ENCODE results near the gene CTDSP1.

CTDSP1 gene

DNA sequence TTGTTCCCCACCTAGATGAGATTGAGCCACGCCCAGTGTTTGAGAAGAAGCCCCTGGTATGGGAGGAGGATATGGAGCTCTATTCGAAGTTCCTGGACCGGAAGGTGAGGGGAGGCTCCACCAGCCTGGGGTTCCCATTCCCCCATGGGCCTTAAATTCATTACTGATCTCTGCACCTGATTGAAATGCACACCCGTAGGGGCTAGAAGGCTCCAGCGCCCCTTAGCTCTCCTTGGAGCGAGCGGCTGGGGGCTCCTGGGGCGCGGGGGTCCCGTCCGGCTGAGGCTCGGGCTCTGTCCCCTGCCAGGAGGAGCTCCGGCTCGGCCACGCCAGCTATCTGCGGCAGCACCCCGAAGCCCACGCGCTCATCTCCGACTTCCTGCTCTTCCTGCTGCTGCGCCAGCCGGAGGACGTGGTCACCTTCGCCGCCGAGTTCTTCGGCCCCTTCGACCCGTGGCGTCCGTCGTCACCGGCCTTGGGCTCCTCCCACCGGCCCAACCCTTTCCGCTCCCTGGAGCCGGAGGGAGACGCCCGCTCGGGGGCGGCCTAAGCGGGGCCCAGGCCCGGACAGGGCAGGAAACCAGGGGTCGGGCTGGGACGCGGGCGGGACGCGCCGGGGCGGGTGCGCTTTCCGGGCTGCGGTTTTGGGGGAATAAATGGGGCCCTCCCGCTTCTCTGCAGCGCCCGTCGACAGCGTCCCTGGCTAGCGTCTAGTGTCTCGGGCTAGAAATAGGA is 32.1 kb upstream of the CTDSP1 start:
- H3K4me1 ChIP-seq (ENCODE audit: control insufficient read depth in 1 of 2, insufficient read depth in 2 of 2, low read length in 2 of 2), result peaks cover 0 to 5% of the 10 kb centered on the region in 2 donors
- H3K9me3 ChIP-seq (ENCODE audit: control insufficient read depth in 1 of 2, low read length in 2 of 2), result peaks cover 0 to 2% of the 10 kb centered on the region in 2 donors
- peak overlapping the region; percentile 76 to 95 for H3K9ac ChIP-seq (ENCODE audit: low read depth in 1 of 2, low read length in 2 of 2)
- no peaks in the 10 kb centered on the region for H3K27me3 ChIP-seq (ENCODE audit: control insufficient read depth in 1 of 2, insufficient read depth in 2 of 2, low read length in 2 of 2)
- H3K27ac ChIP-seq (ENCODE audit: low read depth, low read length), result peak overlapping the region; percentile 86
- no peaks in the 10 kb centered on the region for H3K36me3 ChIP-seq (ENCODE audit: control insufficient read depth in 1 of 2, insufficient read depth in 2 of 2, low read length in 2 of 2)
- H3K4me3 ChIP-seq (ENCODE audit: low read depth in 1 of 2, low read length in 2 of 2), result peak overlapping the region; percentile 65 to 80

DNA sequence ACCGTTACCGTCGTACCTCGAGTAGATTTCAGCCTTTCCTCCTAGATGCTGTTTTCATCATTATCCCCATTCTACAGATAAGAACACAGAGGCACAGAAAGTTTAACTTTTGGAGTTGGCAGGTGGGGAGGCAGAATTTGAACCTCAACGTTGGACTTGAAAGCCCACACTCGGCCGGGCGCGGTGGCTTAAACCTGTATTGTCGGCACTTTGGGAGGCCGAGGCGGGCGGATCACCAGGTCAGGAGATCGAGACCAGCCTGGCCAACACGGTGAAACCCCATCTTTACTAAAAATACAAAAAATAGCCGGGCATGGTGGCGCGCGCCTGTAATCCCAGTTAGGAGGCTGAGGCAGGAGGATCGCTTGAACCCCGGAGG is 31.5 kb upstream of the CTDSP1 start:
- Histone ChIP-seq H3K36me3 (ENCODE audit: control insufficient read depth in 1 of 2, insufficient read depth in 2 of 2, low read length in 2 of 2) (no peaks in the 10 kb centered on the region), H3K9ac (ENCODE audit: low read depth in 1 of 2, low read length in 2 of 2) (peak overlapping the region; percentile 76 to 95), H3K27ac (ENCODE audit: low read depth, low read length) (peak overlapping the region; percentile 44), H3K27me3 (ENCODE audit: control insufficient read depth in 1 of 2, insufficient read depth in 2 of 2, low read length in 2 of 2) (no peaks in the 10 kb centered on the region), H3K4me1 (ENCODE audit: control insufficient read depth in 1 of 2, insufficient read depth in 2 of 2, low read length in 2 of 2) (peaks cover 0 to 5% of the 10 kb centered on the region in 2 donors), H3K9me3 (ENCODE audit: control insufficient read depth in 1 of 2, low read length in 2 of 2) (peaks cover 0 to 2% of the 10 kb centered on the region in 2 donors), H3K4me3 (ENCODE audit: low read depth in 1 of 2, low read length in 2 of 2) (peak overlapping the region; percentile 65 to 80)

DNA sequence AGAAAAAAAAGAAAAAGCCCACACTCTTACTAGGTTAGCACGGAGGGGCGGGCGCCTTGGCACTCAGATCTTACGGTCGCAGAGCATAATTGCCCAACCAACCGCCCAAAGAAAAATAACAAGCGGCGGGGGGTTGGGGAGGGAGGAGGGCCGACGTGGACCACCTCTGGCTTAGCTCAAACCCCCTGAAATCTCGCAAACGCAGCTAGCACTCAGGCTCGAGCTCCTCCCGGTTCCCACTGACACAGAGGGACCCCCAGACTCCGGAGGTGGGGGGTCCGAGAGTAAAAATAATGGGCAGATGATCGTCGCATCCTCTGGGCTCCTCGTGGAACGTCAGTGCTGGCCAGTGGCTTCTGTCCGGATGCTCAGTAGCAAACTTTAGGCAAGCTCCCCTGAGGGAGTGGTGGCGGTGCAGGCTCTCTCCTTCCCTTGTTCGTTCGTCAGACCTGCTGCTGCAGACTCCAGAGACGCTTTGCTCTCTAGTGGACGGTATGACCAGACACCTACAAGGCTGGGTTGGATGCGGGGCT is 31.0 kb upstream of the CTDSP1 start:
- Histone ChIP-seq H3K9ac (ENCODE audit: low read depth in 1 of 2, low read length in 2 of 2) (peak overlapping the region in 1 of 2 donors; percentile 6), H3K36me3 (ENCODE audit: control insufficient read depth in 1 of 2, insufficient read depth in 2 of 2, low read length in 2 of 2) (no peaks in the 10 kb centered on the region), H3K27ac (ENCODE audit: low read depth, low read length) (no peak overlapping the region), H3K9me3 (ENCODE audit: control insufficient read depth in 1 of 2, low read length in 2 of 2) (peaks cover 0 to 2% of the 10 kb centered on the region in 2 donors), H3K4me3 (ENCODE audit: low read depth in 1 of 2, low read length in 2 of 2) (no peak overlapping the region), H3K4me1 (ENCODE audit: control insufficient read depth in 1 of 2, insufficient read depth in 2 of 2, low read length in 2 of 2) (peaks cover 0 to 5% of the 10 kb centered on the region in 2 donors), H3K27me3 (ENCODE audit: control insufficient read depth in 1 of 2, insufficient read depth in 2 of 2, low read length in 2 of 2) (no peaks in the 10 kb centered on the region)

DNA sequence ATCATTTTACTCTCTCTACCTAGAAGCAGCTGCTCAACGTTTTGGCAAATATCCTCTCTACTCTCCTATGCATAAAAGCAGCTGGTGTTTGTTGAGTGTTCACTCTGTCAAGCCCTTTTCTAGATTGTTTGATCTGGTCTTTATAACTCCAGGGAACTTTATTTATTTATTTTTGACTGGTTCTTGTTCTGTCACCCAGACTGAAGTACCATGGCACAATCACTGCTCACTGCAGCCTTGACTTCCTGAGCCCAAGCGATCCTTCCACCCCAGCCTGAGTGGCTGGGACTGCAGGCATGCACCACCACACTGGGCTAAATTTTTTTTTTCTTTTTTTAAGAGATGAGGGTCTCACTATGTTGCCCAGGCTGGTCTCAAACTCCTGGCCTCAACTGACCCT is 30.3 kb upstream of the CTDSP1 start:
- Histone ChIP-seq H3K4me1 (ENCODE audit: control insufficient read depth in 1 of 2, insufficient read depth in 2 of 2, low read length in 2 of 2) (peaks cover 0 to 5% of the 10 kb centered on the region in 2 donors), H3K4me3 (ENCODE audit: low read depth in 1 of 2, low read length in 2 of 2) (no peak overlapping the region), H3K36me3 (ENCODE audit: control insufficient read depth in 1 of 2, insufficient read depth in 2 of 2, low read length in 2 of 2) (no peaks in the 10 kb centered on the region), H3K9me3 (ENCODE audit: control insufficient read depth in 1 of 2, low read length in 2 of 2) (peaks cover 0 to 2% of the 10 kb centered on the region in 2 donors), H3K9ac (ENCODE audit: low read depth in 1 of 2, low read length in 2 of 2) (no peak overlapping the region), H3K27ac (ENCODE audit: low read depth, low read length) (no peak overlapping the region), H3K27me3 (ENCODE audit: control insufficient read depth in 1 of 2, insufficient read depth in 2 of 2, low read length in 2 of 2) (no peaks in the 10 kb centered on the region)

DNA sequence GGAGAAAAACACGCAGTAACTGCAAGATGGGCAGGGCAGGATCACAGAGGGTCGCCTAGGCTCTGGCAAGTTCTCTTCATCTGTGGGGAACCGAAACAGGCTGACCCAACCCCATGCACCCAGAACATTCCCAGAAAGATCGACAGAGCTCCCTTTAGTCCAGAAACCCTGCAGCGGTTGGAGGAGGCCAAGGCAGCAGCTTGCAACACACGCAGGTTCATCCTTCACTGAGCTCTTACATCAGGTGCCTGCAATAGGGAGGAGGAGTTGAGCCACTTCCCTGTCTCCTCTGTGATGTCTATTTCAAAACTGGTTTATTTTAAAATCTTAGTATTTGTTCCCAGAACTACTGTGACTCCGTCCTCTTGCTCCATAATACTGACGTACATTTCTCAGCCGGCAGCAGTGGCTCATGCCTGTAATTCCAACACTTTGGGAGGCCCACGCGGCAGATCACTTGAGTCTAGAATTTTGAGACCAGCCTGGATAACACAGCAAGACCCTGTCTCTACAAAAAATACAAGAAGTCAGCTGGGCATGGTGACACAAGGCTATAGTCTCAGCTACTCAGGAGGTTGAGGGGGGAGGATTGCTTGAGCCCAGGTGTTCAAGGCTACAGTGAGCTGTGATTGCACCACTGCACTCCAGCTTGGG is 29.1 kb upstream of the CTDSP1 start:
- Histone ChIP-seq H3K27ac (ENCODE audit: low read depth, low read length) (peak overlapping the region; percentile 48), H3K9ac (ENCODE audit: low read depth in 1 of 2, low read length in 2 of 2) (no peak overlapping the region)

DNA sequence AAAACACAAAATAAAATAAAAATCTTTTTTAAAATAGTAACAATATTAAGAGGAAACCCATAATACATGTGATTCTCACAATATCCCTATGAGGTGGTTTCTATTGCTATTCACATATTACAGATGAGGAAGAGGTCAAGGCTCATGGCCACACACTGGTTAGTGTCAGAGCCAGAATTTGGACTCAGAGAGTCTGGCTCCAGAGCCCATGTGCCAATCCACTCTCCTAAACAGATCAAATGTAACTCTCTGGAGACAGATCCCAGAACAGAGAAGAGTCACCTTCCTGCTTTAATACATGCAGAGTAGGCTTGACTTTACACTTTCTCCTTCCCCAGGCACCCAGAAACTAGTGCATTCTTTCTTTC is 27.7 kb upstream of the CTDSP1 start:
- no peak overlapping the region for H3K9ac ChIP-seq (ENCODE audit: low read depth in 1 of 2, low read length in 2 of 2)
- no peak overlapping the region for H3K4me3 ChIP-seq (ENCODE audit: low read depth in 1 of 2, low read length in 2 of 2)
- peaks cover 0 to 5% of the 10 kb centered on the region in 2 donors for H3K4me1 ChIP-seq (ENCODE audit: control insufficient read depth in 1 of 2, insufficient read depth in 2 of 2, low read length in 2 of 2)
- no peaks in the 10 kb centered on the region for H3K36me3 ChIP-seq (ENCODE audit: control insufficient read depth in 1 of 2, insufficient read depth in 2 of 2, low read length in 2 of 2)
- no peaks in the 10 kb centered on the region for H3K27me3 ChIP-seq (ENCODE audit: control insufficient read depth in 1 of 2, insufficient read depth in 2 of 2, low read length in 2 of 2)
- H3K27ac ChIP-seq (ENCODE audit: low read depth, low read length), result no peak overlapping the region
- H3K9me3 ChIP-seq (ENCODE audit: control insufficient read depth in 1 of 2, low read length in 2 of 2), result no peaks in the 10 kb centered on the region

More for the DNA sequence above, 29.1 kb upstream of the CTDSP1 start:
- Histone ChIP-seq H3K27me3 (ENCODE audit: control insufficient read depth in 1 of 2, insufficient read depth in 2 of 2, low read length in 2 of 2) (no peaks in the 10 kb centered on the region), H3K9me3 (ENCODE audit: control insufficient read depth in 1 of 2, low read length in 2 of 2) (peaks cover 0 to 2% of the 10 kb centered on the region in 2 donors), H3K36me3 (ENCODE audit: control insufficient read depth in 1 of 2, insufficient read depth in 2 of 2, low read length in 2 of 2) (no peaks in the 10 kb centered on the region), H3K4me1 (ENCODE audit: control insufficient read depth in 1 of 2, insufficient read depth in 2 of 2, low read length in 2 of 2) (peaks cover 0 to 5% of the 10 kb centered on the region in 2 donors), H3K4me3 (ENCODE audit: low read depth in 1 of 2, low read length in 2 of 2) (no peak overlapping the region)

DNA sequence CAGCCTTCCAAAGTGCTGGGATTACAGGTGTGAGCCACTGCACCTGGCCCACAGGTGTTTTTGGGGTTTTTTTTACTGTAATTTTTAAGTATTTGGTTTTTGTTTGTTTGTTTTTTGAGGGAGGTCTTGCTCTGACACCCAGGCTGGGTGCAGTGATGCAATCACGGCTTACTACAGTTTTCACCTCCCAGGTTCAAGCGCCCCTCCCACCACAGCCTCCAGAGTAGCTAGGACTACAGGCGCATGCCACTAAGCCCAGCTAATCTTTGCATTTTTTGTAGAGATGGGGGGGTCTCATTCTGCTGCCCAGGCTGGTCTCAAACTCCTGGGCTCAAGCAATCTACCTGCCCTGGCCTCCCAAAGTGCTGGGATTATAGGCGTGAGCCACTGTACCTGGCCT is 24.9 kb upstream of the CTDSP1 start:
- no peaks in the 10 kb centered on the region for H3K36me3 ChIP-seq (ENCODE audit: control insufficient read depth in 1 of 2, insufficient read depth in 2 of 2, low read length in 2 of 2)
- no peak overlapping the region for H3K4me3 ChIP-seq (ENCODE audit: low read depth in 1 of 2, low read length in 2 of 2)
- H3K9ac ChIP-seq (ENCODE audit: low read depth in 1 of 2, low read length in 2 of 2), result no peak overlapping the region
- H3K27ac ChIP-seq (ENCODE audit: low read depth, low read length), result no peak overlapping the region
- no peaks in the 10 kb centered on the region for H3K9me3 ChIP-seq (ENCODE audit: control insufficient read depth in 1 of 2, low read length in 2 of 2)
- H3K27me3 ChIP-seq (ENCODE audit: control insufficient read depth in 1 of 2, insufficient read depth in 2 of 2, low read length in 2 of 2), result no peaks in the 10 kb centered on the region
- no peaks in the 10 kb centered on the region for H3K4me1 ChIP-seq (ENCODE audit: control insufficient read depth in 1 of 2, insufficient read depth in 2 of 2, low read length in 2 of 2)

DNA sequence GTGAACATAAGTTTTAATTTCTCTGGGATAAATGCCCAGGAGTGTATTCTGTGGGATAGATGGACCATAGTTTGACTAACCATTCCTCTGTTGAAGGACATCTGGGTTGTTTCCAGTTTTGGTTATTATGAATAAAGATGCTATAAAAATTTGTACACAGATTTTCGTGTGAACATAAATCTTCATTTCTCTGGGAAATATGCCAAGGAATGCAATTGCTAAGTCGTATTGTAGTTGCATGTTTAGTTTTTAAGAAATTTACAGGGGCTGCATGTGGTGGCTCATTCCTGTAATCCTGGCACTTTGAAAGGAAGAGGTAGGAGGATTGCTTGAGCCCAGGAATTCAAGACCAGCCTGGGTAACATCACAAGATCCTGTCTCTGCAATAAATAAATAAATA is 24.5 kb upstream of the CTDSP1 start:
- no peaks in the 10 kb centered on the region for H3K4me1 ChIP-seq (ENCODE audit: control insufficient read depth in 1 of 2, insufficient read depth in 2 of 2, low read length in 2 of 2)
- no peak overlapping the region for H3K27ac ChIP-seq (ENCODE audit: low read depth, low read length)
- H3K36me3 ChIP-seq (ENCODE audit: control insufficient read depth in 1 of 2, insufficient read depth in 2 of 2, low read length in 2 of 2), result no peaks in the 10 kb centered on the region
- no peak overlapping the region for H3K9ac ChIP-seq (ENCODE audit: low read depth in 1 of 2, low read length in 2 of 2)
- H3K4me3 ChIP-seq (ENCODE audit: low read depth in 1 of 2, low read length in 2 of 2), result no peak overlapping the region
- no peaks in the 10 kb centered on the region for H3K9me3 ChIP-seq (ENCODE audit: control insufficient read depth in 1 of 2, low read length in 2 of 2)
- H3K27me3 ChIP-seq (ENCODE audit: control insufficient read depth in 1 of 2, insufficient read depth in 2 of 2, low read length in 2 of 2), result no peaks in the 10 kb centered on the region

DNA sequence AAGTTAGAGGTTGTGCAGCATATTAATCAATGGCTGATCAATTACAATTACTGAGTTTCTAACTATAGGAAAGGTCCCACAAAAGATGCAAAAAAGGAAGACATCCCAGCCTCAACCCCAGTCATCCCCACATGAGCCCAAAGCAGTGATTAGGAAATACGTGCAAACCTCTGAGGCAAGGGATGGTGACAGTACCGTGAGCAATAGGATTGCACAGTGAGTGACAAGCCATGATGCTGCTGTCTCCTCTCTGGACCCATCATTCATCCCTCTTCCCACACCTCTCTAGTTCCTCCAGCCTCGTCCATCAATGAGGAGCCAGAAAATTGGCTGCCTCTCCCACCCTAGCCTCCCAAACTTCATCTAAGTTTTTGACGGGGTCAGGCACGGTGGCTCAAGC is 21.6 kb upstream of the CTDSP1 start:
- Histone ChIP-seq H3K4me1 (ENCODE audit: control insufficient read depth in 1 of 2, insufficient read depth in 2 of 2, low read length in 2 of 2) (no peaks in the 10 kb centered on the region), H3K27me3 (ENCODE audit: control insufficient read depth in 1 of 2, insufficient read depth in 2 of 2, low read length in 2 of 2) (no peaks in the 10 kb centered on the region), H3K4me3 (ENCODE audit: low read depth in 1 of 2, low read length in 2 of 2) (no peak overlapping the region), H3K9me3 (ENCODE audit: control insufficient read depth in 1 of 2, low read length in 2 of 2) (no peaks in the 10 kb centered on the region), H3K36me3 (ENCODE audit: control insufficient read depth in 1 of 2, insufficient read depth in 2 of 2, low read length in 2 of 2) (no peaks in the 10 kb centered on the region), H3K27ac (ENCODE audit: low read depth, low read length) (no peak overlapping the region), H3K9ac (ENCODE audit: low read depth in 1 of 2, low read length in 2 of 2) (no peak overlapping the region)

DNA sequence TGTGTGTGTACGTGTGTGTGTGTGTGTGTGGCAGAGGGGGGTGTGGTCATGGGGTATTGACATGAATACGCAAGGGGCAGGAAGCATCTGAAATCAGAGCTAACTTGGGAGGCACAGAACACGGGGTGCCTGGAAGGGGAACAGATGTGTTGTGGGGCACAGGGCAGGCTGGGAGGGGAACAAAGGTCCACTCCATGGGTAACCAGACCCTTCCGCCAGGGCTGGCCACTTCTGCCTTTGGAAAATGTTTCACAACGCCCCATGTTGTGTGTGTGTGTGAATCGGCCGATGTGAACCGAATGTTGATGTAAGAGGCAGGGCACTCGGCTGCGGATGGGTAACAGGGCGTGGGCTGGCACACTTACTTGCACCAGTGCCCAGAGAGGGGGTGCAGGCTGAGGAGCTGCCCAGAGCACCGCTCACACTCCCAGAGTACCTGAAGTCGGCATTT is 17.7 kb upstream of the CTDSP1 start, which contains the start of gene SLC11A1:
TSS of gene SLC11A1 (plus strand) at position 358 of the 451 bp plus-strand sequence. CDS start 96 bp downstream, outside the sequence.
- no peaks in the 10 kb centered on the region for H3K27me3 ChIP-seq (ENCODE audit: control insufficient read depth in 1 of 2, insufficient read depth in 2 of 2, low read length in 2 of 2)
- H3K9ac ChIP-seq (ENCODE audit: low read depth in 1 of 2, low read length in 2 of 2), result no peak within 1 kb of the TSS
- H3K9me3 ChIP-seq (ENCODE audit: control insufficient read depth in 1 of 2, low read length in 2 of 2), result no peaks in the 10 kb centered on the region
- H3K27ac ChIP-seq (ENCODE audit: low read depth, low read length), result no peak within 1 kb of the TSS
- H3K4me1 ChIP-seq (ENCODE audit: control insufficient read depth in 1 of 2, insufficient read depth in 2 of 2, low read length in 2 of 2), result no peaks in the 10 kb centered on the region
- no peak within 1 kb of the TSS for H3K4me3 ChIP-seq (ENCODE audit: low read depth in 1 of 2, low read length in 2 of 2)
- H3K36me3 ChIP-seq (ENCODE audit: control insufficient read depth in 1 of 2, insufficient read depth in 2 of 2, low read length in 2 of 2), result no peaks in the 10 kb centered on the region
